Activated CD4-positive, alpha-beta T cell treated with anti-CD3 and anti-CD28 coated beads for 24 hours (primary cell): ENCODE results near the gene PHF12.

Experiments
- DNase-seq, 2 donors: peaks; one replicate each; pipeline ENCODE4 v3.0.0-alpha.2; 2020; ENCODE audit warnings: low read depth in 2 of 2

PHF12 gene

GRCh38 chr17:28951428-28951990 is at the start of gene PHF12:
TSS of gene PHF12 (minus strand) at chr17:28951518. CDS start at chr17:28950960, 558 bp downstream.
- DNase-seq, result peak; percentile 97 to 99

GRCh38 chr17:29000973-29001372 is 49.7 kb upstream of the PHF12 start:
- DNase-seq, result no peak

- DNase-seq, result no peak
Measured at GRCh38 chr17:28999206-28999605, 47.9 kb upstream of the PHF12 start.

- no peak for DNase-seq
Measured at GRCh38 chr17:28997806-28998205, 46.5 kb upstream of the PHF12 start.

- DNase-seq, result no peak
Measured at GRCh38 chr17:28996554-28997096, 45.3 kb upstream of the PHF12 start.

- DNase-seq, result no peak
Measured at GRCh38 chr17:28993645-28994426, 42.5 kb upstream of the PHF12 start.

GRCh38 chr17:28992625-28993600 is 41.6 kb upstream of the PHF12 start:
- DNase-seq, result no peak

- DNase-seq, result no peak
Measured at GRCh38 chr17:28992185-28992584, 40.9 kb upstream of the PHF12 start.

- no peak for DNase-seq
Measured at GRCh38 chr17:28991779-28992178, 40.5 kb upstream of the PHF12 start.

GRCh38 chr17:28989028-28989427 is 37.7 kb upstream of the PHF12 start:
- DNase-seq, result no peak

GRCh38 chr17:28988475-28988874 is 37.2 kb upstream of the PHF12 start:
- no peak for DNase-seq

- DNase-seq, result no peak
Measured at GRCh38 chr17:28986714-28987655, 35.7 kb upstream of the PHF12 start.

GRCh38 chr17:28985950-28986713 is 34.8 kb upstream of the PHF12 start:
- DNase-seq, result no peak

- DNase-seq, result no peak
Measured at GRCh38 chr17:28983286-28984230, 32.2 kb upstream of the PHF12 start.

GRCh38 chr17:28982131-28982793 is 30.9 kb upstream of the PHF12 start:
- peak in 1 of 2 donors; percentile 10 for DNase-seq

- no peak for DNase-seq
Measured at GRCh38 chr17:28978356-28978964, 27.1 kb upstream of the PHF12 start.

- no peak for DNase-seq
Measured at GRCh38 chr17:28977659-28978355, 26.5 kb upstream of the PHF12 start.
